CD14-positive monocyte (primary cell): ENCODE data around the gene MRO. TPM values are rescaled to one million over a fixed set of nuclear protein-coding genes. Genes with fewer than 3 reads are reported as not detected.

Source experiments
- DNase-seq, 3 donors: peaks; one replicate each; pipeline ENCODE4 v3.0.0-alpha.2; 2011 to 2022
- H2AFZ ChIP-seq: 2 replicates; pipeline ENCODE4 v1.6.0; 2012; ENCODE audit warnings: mild to moderate bottlenecking, low read depth, low read length, inconsistent platforms; ENCODE audit not compliant: insufficient read depth, poor library complexity, severe bottlenecking
- H3K27ac ChIP-seq, 2 donors: 1 replicate in 1 of 2; 2 replicates in 1 of 2; pipeline ENCODE4 v1.5.1; 2012 to 2013; ENCODE audit warnings: low read length in 2 of 2, control low read depth in 1 of 2, inconsistent platforms in 1 of 2, low read depth in 1 of 2, mild to moderate bottlenecking in 1 of 2
- H3K27me3 ChIP-seq, 2 donors: one replicate each; pipeline versions ENCODE4 v1.6.0 to v1.6.1; 2011 to 2013; ENCODE audit warnings: low read length in 2 of 2; ENCODE audit not compliant: control insufficient read depth in 2 of 2, insufficient read depth in 2 of 2
- H3K36me3 ChIP-seq, 2 donors: replicated peaks in 1 of 2; 1 replicate in 1 of 2; 2 replicates in 1 of 2; pipeline versions ENCODE4 v1.5.1 to v1.6.1; 2012 to 2013; ENCODE audit warnings: low read length in 2 of 2, control low read depth in 1 of 2, inconsistent platforms in 1 of 2, mild to moderate bottlenecking in 1 of 2; ENCODE audit not compliant: insufficient read depth in 2 of 2, control insufficient read depth in 1 of 2
- H3K4me1 ChIP-seq, 2 donors: 1 replicate in 1 of 2; 2 replicates in 1 of 2; pipeline versions ENCODE4 v1.5.1 to v1.6.1; 2012 to 2013; ENCODE audit warnings: low read length in 2 of 2, control low read depth in 1 of 2, inconsistent platforms in 1 of 2, mild to moderate bottlenecking in 1 of 2, moderate library complexity in 1 of 2; ENCODE audit not compliant: insufficient read depth in 2 of 2, control insufficient read depth in 1 of 2
- H3K4me2 ChIP-seq: replicated peaks from 2 replicates; pipeline ENCODE3; 2012; ENCODE audit warnings: low read length, moderate library complexity, mild to moderate bottlenecking; ENCODE audit not compliant: poor library complexity, severe bottlenecking; ENCODE audit errors: extremely low read depth
- H3K4me3 ChIP-seq, 3 experiments: fragments of 200-600 bp in 1 of 3; sonication (generic) in 1 of 3; replicated peaks in 1 of 3; 1 replicate in 2 of 3; 2 replicates in 1 of 3; pipeline ENCODE4 v1.5.1; 2011 to 2013; ENCODE audit warnings: low read length in 3 of 3, mild to moderate bottlenecking in 3 of 3, control low read depth in 2 of 3, low read depth in 2 of 3, inconsistent platforms in 1 of 3, moderate library complexity in 1 of 3
- H3K79me2 ChIP-seq: 2 replicates; pipeline ENCODE4 v1.6.0; 2012; ENCODE audit warnings: mild to moderate bottlenecking, control low read depth, inconsistent platforms, low read length, moderate library complexity; ENCODE audit not compliant: insufficient read depth
- H3K9ac ChIP-seq: 2 replicates; pipeline ENCODE4 v1.6.0; 2017; ENCODE audit warnings: low read length, mild to moderate bottlenecking; ENCODE audit not compliant: insufficient read depth, poor library complexity, severe bottlenecking
- H3K9me3 ChIP-seq, 2 donors: replicated peaks in 1 of 2; 1 replicate in 1 of 2; 2 replicates in 1 of 2; pipeline versions ENCODE4 v1.5.1 to v1.6.1; 2012 to 2013; ENCODE audit warnings: low read length in 2 of 2, control low read depth in 1 of 2; ENCODE audit not compliant: control insufficient read depth in 1 of 2, insufficient read depth in 1 of 2
- H4K20me1 ChIP-seq: 2 replicates; pipeline ENCODE4 v1.6.0; 2012; ENCODE audit warnings: mild to moderate bottlenecking, low read length, control low read depth, moderate library complexity; ENCODE audit not compliant: insufficient read depth
- H3K27ac Mint-ChIP-seq, 7 donors: one replicate each; pipeline ENCODE4 v1.8.0; 2020; ENCODE audit warnings: mild to moderate bottlenecking in 7 of 7, mixed read lengths in 7 of 7, moderate library complexity in 6 of 7, inconsistent platforms in 2 of 7
- H3K27me3 Mint-ChIP-seq, 3 donors: one replicate each; pipeline ENCODE4 v1.8.0; 2021 to 2022; ENCODE audit warnings: low read depth in 3 of 3, mild to moderate bottlenecking in 3 of 3, mixed read lengths in 3 of 3, moderate library complexity in 3 of 3, inconsistent platforms in 1 of 3
- H3K36me3 Mint-ChIP-seq, 2 donors: one replicate each; pipeline ENCODE4 v1.8.0; 2020; ENCODE audit warnings: mixed read lengths in 2 of 2, inconsistent platforms in 1 of 2, mild to moderate bottlenecking in 1 of 2
- H3K4me1 Mint-ChIP-seq: one replicate; pipeline ENCODE4 v1.8.0; 2020; ENCODE audit warnings: mild to moderate bottlenecking, mixed read lengths
- H3K4me3 Mint-ChIP-seq, 2 donors: one replicate each; pipeline ENCODE4 v1.8.0; 2020; ENCODE audit warnings: mild to moderate bottlenecking in 2 of 2, mixed read lengths in 2 of 2, moderate library complexity in 1 of 2
- H3K9me3 Mint-ChIP-seq, 7 donors: one replicate each; pipeline ENCODE4 v1.8.0; 2020 to 2022; ENCODE audit warnings: mixed read lengths in 7 of 7, mild to moderate bottlenecking in 6 of 7, moderate library complexity in 6 of 7, inconsistent platforms in 2 of 7
- WGBS: methylation state at CpG from one replicate; pipeline ENCODE4 v1.1.5; 2013; ENCODE audit warnings: missing lambda C conversion rate; ENCODE audit not compliant: insufficient coverage; 5-methylcytosine and 5-hydroxymethylcytosine counted together
- intact Hi-C, 2 donors: fragments of 100-400 bp; cut with micrococcal nuclease; formaldehyde crosslinking; loops; one replicate each; pipeline versions ENCODE4 v1.15.0 to v1.15.1; 2023
- polyA plus RNA-seq, 3 donors: library from polyadenylated mRNA; depleted of rRNA in 1 of 3; unstranded in 2 of 3; stranded (reverse) in 1 of 3; fragments of 300-500 nt in 2 of 3; fragments of >200 nt in 1 of 3; fragmentation: Illumina TruSeq in 2 of 3; gene quantifications; 1 replicate in 2 of 3; 2 replicates in 1 of 3; pipeline ENCODE4 v1.2.3, GENCODE V29; 2012 to 2021
- TF ChIP-seq, protein P1 (sequence below): fragments of 200-600 bp; IDR thresholded peaks from one replicate; pipeline ENCODE4 v1.8.0; 2022; ENCODE audit warnings: antibody characterized with exemption, mild to moderate bottlenecking

MRO gene
- polyA plus RNA-seq, 3 donors: 0.01 TPM; not detected in 2

DNA sequence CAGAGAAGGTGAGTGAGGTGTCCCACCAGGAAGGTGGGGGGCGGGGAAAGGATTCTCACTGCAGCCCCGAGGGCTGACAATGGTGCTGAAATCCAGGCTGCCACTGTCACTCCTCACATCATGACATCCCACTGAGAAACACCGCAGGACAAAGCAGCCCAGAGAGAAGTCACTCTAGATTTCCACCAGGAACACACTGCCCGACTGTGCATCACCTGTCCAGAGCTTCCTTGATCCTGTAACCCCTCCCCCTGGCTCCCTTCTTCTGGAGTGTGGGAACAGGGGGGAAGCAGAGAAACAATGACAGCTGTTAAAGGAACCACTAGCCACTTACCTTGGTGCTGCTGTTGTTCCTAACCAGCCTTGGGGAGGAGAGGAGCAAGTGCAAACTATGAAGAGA, 69.9 kb downstream of the MRO start:
- no peak for DNase-seq
- no peak overlapping the region for H3K4me3 ChIP-seq

DNA sequence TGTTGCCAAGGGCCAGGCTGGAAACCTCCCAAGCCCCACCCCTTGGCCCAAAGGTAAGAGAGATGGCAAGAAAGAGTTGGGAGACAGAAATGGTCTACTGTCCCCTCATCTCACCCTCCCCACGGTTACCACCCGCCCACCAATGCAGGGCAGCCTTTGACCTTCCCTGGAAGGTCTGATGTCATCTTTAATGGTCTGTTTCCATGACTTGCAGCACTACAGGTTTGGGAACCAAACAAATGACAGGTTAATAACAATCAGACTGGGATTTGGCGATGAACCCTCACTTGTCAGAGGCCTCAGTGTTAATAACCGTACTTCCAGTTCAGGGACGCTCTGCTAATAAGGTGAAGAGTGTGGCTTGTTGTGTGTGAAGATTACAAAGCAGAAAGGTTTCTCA, 70.4 kb downstream of the MRO start:
- TF ChIP-seq, protein P1, sequence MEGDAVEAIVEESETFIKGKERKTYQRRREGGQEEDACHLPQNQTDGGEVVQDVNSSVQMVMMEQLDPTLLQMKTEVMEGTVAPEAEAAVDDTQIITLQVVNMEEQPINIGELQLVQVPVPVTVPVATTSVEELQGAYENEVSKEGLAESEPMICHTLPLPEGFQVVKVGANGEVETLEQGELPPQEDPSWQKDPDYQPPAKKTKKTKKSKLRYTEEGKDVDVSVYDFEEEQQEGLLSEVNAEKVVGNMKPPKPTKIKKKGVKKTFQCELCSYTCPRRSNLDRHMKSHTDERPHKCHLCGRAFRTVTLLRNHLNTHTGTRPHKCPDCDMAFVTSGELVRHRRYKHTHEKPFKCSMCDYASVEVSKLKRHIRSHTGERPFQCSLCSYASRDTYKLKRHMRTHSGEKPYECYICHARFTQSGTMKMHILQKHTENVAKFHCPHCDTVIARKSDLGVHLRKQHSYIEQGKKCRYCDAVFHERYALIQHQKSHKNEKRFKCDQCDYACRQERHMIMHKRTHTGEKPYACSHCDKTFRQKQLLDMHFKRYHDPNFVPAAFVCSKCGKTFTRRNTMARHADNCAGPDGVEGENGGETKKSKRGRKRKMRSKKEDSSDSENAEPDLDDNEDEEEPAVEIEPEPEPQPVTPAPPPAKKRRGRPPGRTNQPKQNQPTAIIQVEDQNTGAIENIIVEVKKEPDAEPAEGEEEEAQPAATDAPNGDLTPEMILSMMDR: no peak
- no peak overlapping the region for H3K9ac ChIP-seq
- no peak overlapping the region for H3K4me2 ChIP-seq
- peaks cover 0 to 2% of the 10 kb centered on the region in 2 donors for H3K9me3 ChIP-seq
- H3K27me3 Mint-ChIP-seq: peaks cover 4 to 9% (median 6%) of the 10 kb centered on the region in 3 donors
- WGBS: 100% methylated on average over 1 of the region's 5 CpGs
- no peak overlapping the region for H3K27ac ChIP-seq
- no peaks in the 10 kb centered on the region for H3K79me2 ChIP-seq
- H2AFZ ChIP-seq: no peak overlapping the region
- H3K36me3 ChIP-seq: no peaks in the 10 kb centered on the region
- H3K27me3 ChIP-seq: no peaks in the 10 kb centered on the region
- intact Hi-C loops: no loop called here
- DNase-seq: no peak
- H3K36me3 Mint-ChIP-seq: no peaks in the 10 kb centered on the region
- H3K27ac Mint-ChIP-seq: no peak overlapping the region
- H3K4me1 Mint-ChIP-seq: no peaks in the 10 kb centered on the region
- peaks cover 0 to 12% (median 4%) of the 10 kb centered on the region in 7 donors for H3K9me3 Mint-ChIP-seq
- H4K20me1 ChIP-seq: no peaks in the 10 kb centered on the region
- H3K4me3 Mint-ChIP-seq: no peak overlapping the region
- H3K4me3 ChIP-seq: no peak overlapping the region
- no peaks in the 10 kb centered on the region for H3K4me1 ChIP-seq

More for the DNA sequence above, 69.9 kb downstream of the MRO start:
- no peaks in the 10 kb centered on the region for H3K4me1 ChIP-seq
- H3K27me3 Mint-ChIP-seq: peaks cover 4 to 11% (median 9%) of the 10 kb centered on the region in 3 donors
- no peaks in the 10 kb centered on the region for H3K4me1 Mint-ChIP-seq
- intact Hi-C loops: no loop called here
- H3K9me3 ChIP-seq: no peaks in the 10 kb centered on the region
- no peak overlapping the region for H3K4me2 ChIP-seq
- H3K9ac ChIP-seq: no peak overlapping the region
- no peaks in the 10 kb centered on the region for H4K20me1 ChIP-seq
- 20% methylated on average over 1 of the region's 4 CpGs for WGBS
- no peaks in the 10 kb centered on the region for H3K36me3 ChIP-seq
- peaks cover 0 to 12% (median 6%) of the 10 kb centered on the region in 7 donors for H3K9me3 Mint-ChIP-seq
- H3K27ac ChIP-seq: no peak overlapping the region
- TF ChIP-seq, protein P1: no peak
- H3K4me3 Mint-ChIP-seq: no peak overlapping the region
- H3K36me3 Mint-ChIP-seq: no peaks in the 10 kb centered on the region
- H3K27me3 ChIP-seq: no peaks in the 10 kb centered on the region
- H2AFZ ChIP-seq: no peak overlapping the region
- H3K27ac Mint-ChIP-seq: no peak overlapping the region
- no peaks in the 10 kb centered on the region for H3K79me2 ChIP-seq
